HCT116 (cell line): Measurements from ENCODE around the gene VLDLR. TPM values are rescaled to one million over a fixed set of nuclear protein-coding genes. Genes with fewer than 3 reads are reported as not detected.

Experiments used
- ATAC-seq: fragments of 200-7000 bp; cut with Tn5 transposase; 2 replicates; pipeline ENCODE4 v1.9.1; 2020; ENCODE audit warnings: mild to moderate bottlenecking, moderate library complexity
- BruUV-seq: library from RNA; stranded (reverse); fragments of 400-500 nt; replicated peaks from 2 replicates; lab custom pipeline; 2021; lab: Mats Ljungman, UMichigan
- CTCF ChIA-PET: fragments of 300-600 bp; sonication (Branson Sonifier 250); formaldehyde crosslinking; loops from one replicate; lab custom pipeline; 2021; ENCODE audit warnings: antibody characterized with exemption; lab: Charles Lee
- POLR2A ChIA-PET: fragments of 300-600, 350-600 bp; sonication (Branson Sonifier 250); formaldehyde crosslinking; loops from one replicate; lab custom pipeline; 2021; ENCODE audit warnings: antibody characterized with exemption; lab: Charles Lee
- RAD21 ChIA-PET, 2 experiments: fragments of 300-600 bp; sonication (Branson Sonifier 250); formaldehyde crosslinking; loops; one replicate each; lab custom pipeline; 2023; ENCODE audit warnings: low total read pairs in 2 of 2; ENCODE audit not compliant: uncharacterized antibody in 2 of 2, unreplicated experiment in 2 of 2, low non-redundant PET in 1 of 2; lab: Charles Lee
- DNase-seq: peaks from one replicate; pipeline ENCODE4 v3.0.0-alpha.2; 2010; ENCODE audit warnings: low read depth, low spot score
- H2AFZ ChIP-seq: fragments of 200-600 bp; shearing (Covaris generic), sonication (generic); 2 replicates; pipeline ENCODE4 v1.6.1; 2017; ENCODE audit warnings: low read depth, mixed run types, mixed read lengths, antibody characterized with exemption, low read length; ENCODE audit not compliant: poor library complexity, severe bottlenecking
- H3K27ac ChIP-seq: 2 replicates; pipeline ENCODE4 v1.5.1; 2012; ENCODE audit warnings: low read depth, low read length
- H3K27me3 ChIP-seq: fragments of 200-600 bp; sonication (generic); 2 replicates; pipeline ENCODE4 v1.6.1; 2016; ENCODE audit warnings: mixed run types, low read length, mixed read lengths; ENCODE audit not compliant: insufficient read depth
- H3K36me3 ChIP-seq, 2 experiments: fragments of 200-500 bp in 1 of 2; fragments of 200-600 bp in 1 of 2; sonication (Bioruptor generic) in 1 of 2; sonication (generic) in 1 of 2; 2 replicates each; pipeline versions ENCODE4 v1.5.1 to v1.6.1; 2014 to 2016; ENCODE audit warnings: low read length in 2 of 2, inconsistent platforms in 1 of 2, mixed read lengths in 1 of 2, mixed run types in 1 of 2; ENCODE audit not compliant: insufficient read depth in 2 of 2, control insufficient read depth in 1 of 2
- H3K4me1 ChIP-seq, 2 experiments: fragments of 200-600 bp in 1 of 2; sonication (generic) in 1 of 2; 2 replicates each; pipeline versions ENCODE4 v1.5.1 to v1.6.1; 2012 to 2017; ENCODE audit warnings: low read length in 2 of 2, inconsistent platforms in 1 of 2, mild to moderate bottlenecking in 1 of 2, mixed read lengths in 1 of 2, mixed run types in 1 of 2, moderate library complexity in 1 of 2; ENCODE audit not compliant: insufficient read depth in 2 of 2, control insufficient read depth in 1 of 2
- H3K4me2 ChIP-seq: fragments of 200-600 bp; sonication (generic); 2 replicates; pipeline ENCODE4 v1.6.1; 2017; ENCODE audit warnings: mixed run types, low read length, mixed read lengths
- H3K4me3 ChIP-seq, 2 experiments: fragments of 200-600 bp in 1 of 2; sonication (generic) in 1 of 2; replicated peaks in 1 of 2; 2 replicates each; pipeline ENCODE4 v1.5.1; 2011 to 2016; ENCODE audit warnings: low read length in 2 of 2, control low read depth in 1 of 2, low read depth in 1 of 2, mild to moderate bottlenecking in 1 of 2, mixed read lengths in 1 of 2, mixed run types in 1 of 2
- H3K79me2 ChIP-seq: fragments of 200-600 bp; sonication (generic); 2 replicates; pipeline ENCODE4 v1.6.1; 2017; ENCODE audit warnings: mild to moderate bottlenecking, mixed run types, low read length, moderate library complexity, mixed read lengths; ENCODE audit not compliant: insufficient read depth
- H3K9ac ChIP-seq: fragments of 200-600 bp; sonication (generic); 2 replicates; pipeline ENCODE4 v1.6.1; 2016; ENCODE audit warnings: low read length, mixed read lengths
- H3K9me2 ChIP-seq: fragments of 200-600 bp; sonication (generic), shearing (Covaris generic); 2 replicates; pipeline ENCODE4 v1.6.1; 2017; ENCODE audit warnings: mixed run types, mild to moderate bottlenecking, moderate library complexity; ENCODE audit not compliant: insufficient read depth
- H3K9me3 ChIP-seq, 2 experiments: fragments of 200-500 bp in 1 of 2; fragments of 200-600 bp in 1 of 2; sonication (Bioruptor generic) in 1 of 2; sonication (generic) in 1 of 2; 2 replicates each; pipeline ENCODE4 v1.6.1; 2014 to 2017; ENCODE audit warnings: low read length in 2 of 2, mixed read lengths in 2 of 2, inconsistent platforms in 1 of 2, low read depth in 1 of 2, mild to moderate bottlenecking in 1 of 2, mixed run types in 1 of 2, moderate library complexity in 1 of 2; ENCODE audit not compliant: control insufficient read depth in 1 of 2, insufficient read depth in 1 of 2
- H4K20me1 ChIP-seq: fragments of 200-600 bp; sonication (generic), shearing (Covaris generic); 2 replicates; pipeline ENCODE4 v1.6.1; 2017; ENCODE audit warnings: mixed run types, mild to moderate bottlenecking, moderate library complexity; ENCODE audit not compliant: insufficient read depth
- CEBPB ChIP-seq: IDR thresholded peaks from 2 replicates; pipeline ENCODE4 v1.6.1; 2012; ENCODE audit warnings: low read depth
- EGR1 ChIP-seq: IDR thresholded peaks from 2 replicates; pipeline ENCODE4 v1.6.1; 2012; ENCODE audit warnings: low read depth
- ELF1 ChIP-seq: IDR thresholded peaks from 2 replicates; pipeline ENCODE4 v1.6.1; 2012; ENCODE audit warnings: low read depth, borderline replicate concordance
- EZH2 ChIP-seq: fragments of 200-600 bp; sonication (generic); IDR thresholded peaks from 2 replicates; pipeline ENCODE4 v1.6.1; 2017; ENCODE audit warnings: antibody characterized with exemption, mixed run types
- FOSL1 ChIP-seq: IDR thresholded peaks from 2 replicates; pipeline ENCODE4 v1.6.1; 2012; ENCODE audit warnings: low read depth
- POLR2A ChIP-seq: IDR thresholded peaks from 2 replicates; pipeline ENCODE4 v1.7.0; 2011; ENCODE audit warnings: borderline replicate concordance; ENCODE audit not compliant: insufficient read depth, insufficient read length; ENCODE audit errors: extremely low read depth
- POLR2AphosphoS5 ChIP-seq: IDR thresholded peaks from 2 replicates; pipeline ENCODE4 v1.6.1; 2011; ENCODE audit warnings: mild to moderate bottlenecking, low read depth, low read length, moderate library complexity
- SIN3A ChIP-seq: IDR thresholded peaks from 2 replicates; pipeline ENCODE4 v1.6.1; 2012; ENCODE audit warnings: low read depth
- TCF7L2 ChIP-seq: IDR thresholded peaks from 2 replicates; pipeline ENCODE4 v1.7.0; 2011; ENCODE audit warnings: borderline replicate concordance, inconsistent platforms; ENCODE audit not compliant: insufficient read depth, insufficient read length; ENCODE audit errors: extremely low read depth
- ZFX ChIP-seq: fragments of 450-650 bp; IDR thresholded peaks from 2 replicates; pipeline ENCODE4 v1.6.1; 2017
- ZNF274 ChIP-seq: fragments of 200-500 bp; sonication (Bioruptor generic); IDR thresholded peaks from 2 replicates; pipeline ENCODE4 v1.6.1; 2014; ENCODE audit warnings: mild to moderate bottlenecking, low read depth, low read length, inconsistent platforms
- intact Hi-C: fragments of 100-400 bp; cut with micrococcal nuclease; formaldehyde crosslinking; loops from 2 replicates; pipeline ENCODE4 v1.10.0; 2022
- total RNA-seq: library from RNA; stranded (reverse); gene quantifications from one replicate; pipeline ENCODE4 v1.2.1, GENCODE V29; 2021; ENCODE audit not compliant: unreplicated experiment
- TF ChIP-seq, protein P1 (sequence below): IDR thresholded peaks from 2 replicates; pipeline ENCODE4 v1.6.1; 2012; ENCODE audit warnings: low read depth
- TF ChIP-seq, protein P2 (sequence below): IDR thresholded peaks from 2 replicates; pipeline ENCODE4 v1.6.1; 2012
- TF ChIP-seq, protein P3 (sequence below): IDR thresholded peaks from 2 replicates; pipeline ENCODE4 v1.6.1; 2012

VLDLR gene
- total RNA-seq, 1 experiment from 2014 or later, result 0.17 TPM

DNA sequence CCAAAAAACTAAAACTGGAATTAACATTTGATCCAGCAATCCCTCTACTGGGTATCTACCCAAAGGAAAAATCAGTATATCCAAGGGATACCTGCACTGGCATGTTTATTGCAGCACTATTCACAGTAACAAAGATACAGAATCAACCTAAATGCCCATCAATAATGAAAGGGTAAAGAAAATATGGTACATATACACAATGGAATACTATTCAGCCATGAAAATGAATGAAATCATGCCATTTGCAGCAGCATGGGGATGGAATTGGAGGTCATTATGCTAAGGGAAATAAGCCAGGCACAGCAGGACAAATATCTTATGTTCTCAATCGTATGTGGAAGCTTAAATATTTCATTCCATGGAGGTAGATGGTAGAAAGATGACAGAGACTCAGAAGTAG is 9.7 kb downstream of the VLDLR start:
- DNase-seq, result no peak
- Histone ChIP-seq H3K9ac (no peak overlapping the region), H3K27me3 (peaks cover 11% of the 10 kb centered on the region; the same call in 1 of the 2 replicates), H4K20me1 (no peaks in the 10 kb centered on the region), H3K4me2 (no peak overlapping the region), H3K79me2 (no peaks in the 10 kb centered on the region), H3K27ac (no peak overlapping the region), H3K9me3 (no peaks in the 10 kb centered on the region), H2AFZ (no peak overlapping the region), H3K36me3 (no peaks in the 10 kb centered on the region), H3K4me3 (no peak overlapping the region), H3K9me2 (no peaks in the 10 kb centered on the region; the same call in 1 of the 2 replicates), H3K4me1 (no peaks in the 10 kb centered on the region)
- no peak for TF ChIP-seq ELF1
- TF ChIP-seq, protein P1, sequence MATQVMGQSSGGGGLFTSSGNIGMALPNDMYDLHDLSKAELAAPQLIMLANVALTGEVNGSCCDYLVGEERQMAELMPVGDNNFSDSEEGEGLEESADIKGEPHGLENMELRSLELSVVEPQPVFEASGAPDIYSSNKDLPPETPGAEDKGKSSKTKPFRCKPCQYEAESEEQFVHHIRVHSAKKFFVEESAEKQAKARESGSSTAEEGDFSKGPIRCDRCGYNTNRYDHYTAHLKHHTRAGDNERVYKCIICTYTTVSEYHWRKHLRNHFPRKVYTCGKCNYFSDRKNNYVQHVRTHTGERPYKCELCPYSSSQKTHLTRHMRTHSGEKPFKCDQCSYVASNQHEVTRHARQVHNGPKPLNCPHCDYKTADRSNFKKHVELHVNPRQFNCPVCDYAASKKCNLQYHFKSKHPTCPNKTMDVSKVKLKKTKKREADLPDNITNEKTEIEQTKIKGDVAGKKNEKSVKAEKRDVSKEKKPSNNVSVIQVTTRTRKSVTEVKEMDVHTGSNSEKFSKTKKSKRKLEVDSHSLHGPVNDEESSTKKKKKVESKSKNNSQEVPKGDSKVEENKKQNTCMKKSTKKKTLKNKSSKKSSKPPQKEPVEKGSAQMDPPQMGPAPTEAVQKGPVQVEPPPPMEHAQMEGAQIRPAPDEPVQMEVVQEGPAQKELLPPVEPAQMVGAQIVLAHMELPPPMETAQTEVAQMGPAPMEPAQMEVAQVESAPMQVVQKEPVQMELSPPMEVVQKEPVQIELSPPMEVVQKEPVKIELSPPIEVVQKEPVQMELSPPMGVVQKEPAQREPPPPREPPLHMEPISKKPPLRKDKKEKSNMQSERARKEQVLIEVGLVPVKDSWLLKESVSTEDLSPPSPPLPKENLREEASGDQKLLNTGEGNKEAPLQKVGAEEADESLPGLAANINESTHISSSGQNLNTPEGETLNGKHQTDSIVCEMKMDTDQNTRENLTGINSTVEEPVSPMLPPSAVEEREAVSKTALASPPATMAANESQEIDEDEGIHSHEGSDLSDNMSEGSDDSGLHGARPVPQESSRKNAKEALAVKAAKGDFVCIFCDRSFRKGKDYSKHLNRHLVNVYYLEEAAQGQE, result no peak
- TF ChIP-seq EZH2, result no peak
- no peak for TF ChIP-seq POLR2A
- no peak for TF ChIP-seq ZNF274
- TF ChIP-seq, protein P2, sequence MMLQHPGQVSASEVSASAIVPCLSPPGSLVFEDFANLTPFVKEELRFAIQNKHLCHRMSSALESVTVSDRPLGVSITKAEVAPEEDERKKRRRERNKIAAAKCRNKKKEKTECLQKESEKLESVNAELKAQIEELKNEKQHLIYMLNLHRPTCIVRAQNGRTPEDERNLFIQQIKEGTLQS, result no peak
- TF ChIP-seq FOSL1, result no peak
- no peak for TF ChIP-seq CEBPB
- TF ChIP-seq POLR2AphosphoS5, result no peak
- TF ChIP-seq EGR1, result no peak
- TF ChIP-seq, protein P3, sequence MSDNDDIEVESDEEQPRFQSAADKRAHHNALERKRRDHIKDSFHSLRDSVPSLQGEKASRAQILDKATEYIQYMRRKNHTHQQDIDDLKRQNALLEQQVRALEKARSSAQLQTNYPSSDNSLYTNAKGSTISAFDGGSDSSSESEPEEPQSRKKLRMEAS, result no peak
- no peak for TF ChIP-seq ZFX
- no peak for TF ChIP-seq SIN3A
- no peak for TF ChIP-seq TCF7L2
- intact Hi-C loops, result no loop called here
- CTCF ChIA-PET, result no interaction called here
- RAD21 ChIA-PET, result no interaction called here
- no TSS peak for BruUV-seq
- POLR2A ChIA-PET, result no interaction called here
- no peak for ATAC-seq
